Esophagus muscularis mucosa (tissue), 4 donors: ENCODE data around the gene MYO1C.

Source experiments
- EP300 ChIP-seq: sonication (generic); formaldehyde crosslinking; IDR thresholded peaks from one replicate; pipeline ENCODE4 v1.6.1; 2017; ENCODE audit warnings: antibody characterized with exemption
- POLR2A ChIP-seq: fragments of 450-650 bp; IDR thresholded peaks from one replicate; pipeline ENCODE4 v1.6.1; 2017; ENCODE audit warnings: antibody characterized with exemption, moderate library complexity, mild to moderate bottlenecking, low read depth
- TF ChIP-seq, protein P1 (sequence below), 3 experiments: fragments of 200-600 bp in 2 of 3; fragments of 450-650 bp in 1 of 3; sonication (generic) in 2 of 3; IDR thresholded peaks; one replicate each; pipeline ENCODE4 v1.5.1; 2017 to 2019; ENCODE audit warnings: antibody characterized with exemption in 3 of 3, mild to moderate bottlenecking in 2 of 3, moderate library complexity in 1 of 3

DNA sequence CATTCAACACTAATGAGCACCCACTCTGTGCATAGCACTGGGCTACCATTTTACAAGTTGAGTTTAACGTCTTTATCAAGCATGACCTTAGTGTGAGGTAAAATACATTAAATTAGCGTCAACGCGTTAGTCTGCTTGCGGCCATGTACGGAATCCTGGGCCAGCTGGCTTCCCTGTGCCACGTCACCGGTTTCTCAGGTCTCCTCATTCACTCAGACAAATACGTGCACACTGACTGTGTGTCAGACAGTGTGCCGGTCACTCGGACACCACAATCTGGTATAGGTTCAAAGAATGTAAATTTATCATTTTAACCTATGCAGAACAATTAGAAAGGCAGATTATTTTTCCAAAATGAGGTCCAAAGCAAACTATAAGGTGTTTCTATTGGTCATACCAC is 71.0 kb downstream of the MYO1C start:
- TF ChIP-seq EP300, result no peak
- TF ChIP-seq, protein P1, sequence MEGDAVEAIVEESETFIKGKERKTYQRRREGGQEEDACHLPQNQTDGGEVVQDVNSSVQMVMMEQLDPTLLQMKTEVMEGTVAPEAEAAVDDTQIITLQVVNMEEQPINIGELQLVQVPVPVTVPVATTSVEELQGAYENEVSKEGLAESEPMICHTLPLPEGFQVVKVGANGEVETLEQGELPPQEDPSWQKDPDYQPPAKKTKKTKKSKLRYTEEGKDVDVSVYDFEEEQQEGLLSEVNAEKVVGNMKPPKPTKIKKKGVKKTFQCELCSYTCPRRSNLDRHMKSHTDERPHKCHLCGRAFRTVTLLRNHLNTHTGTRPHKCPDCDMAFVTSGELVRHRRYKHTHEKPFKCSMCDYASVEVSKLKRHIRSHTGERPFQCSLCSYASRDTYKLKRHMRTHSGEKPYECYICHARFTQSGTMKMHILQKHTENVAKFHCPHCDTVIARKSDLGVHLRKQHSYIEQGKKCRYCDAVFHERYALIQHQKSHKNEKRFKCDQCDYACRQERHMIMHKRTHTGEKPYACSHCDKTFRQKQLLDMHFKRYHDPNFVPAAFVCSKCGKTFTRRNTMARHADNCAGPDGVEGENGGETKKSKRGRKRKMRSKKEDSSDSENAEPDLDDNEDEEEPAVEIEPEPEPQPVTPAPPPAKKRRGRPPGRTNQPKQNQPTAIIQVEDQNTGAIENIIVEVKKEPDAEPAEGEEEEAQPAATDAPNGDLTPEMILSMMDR (IDR thresholded peaks at IDR 0.05), result no peak
- no peak for TF ChIP-seq POLR2A
